ENCODE results near the gene IFITM10.

GRCh38 chr11:1771273-1771672, 20.9 kb upstream of the IFITM10 start:
- TF ChIP-seq CTCF (IDR thresholded peaks at IDR 0.05; ENCODE audit: poor library complexity) (no peak), EZH2 (IDR thresholded peaks at IDR 0.05; ENCODE audit: borderline replicate concordance) (no peak), EZH2phosphoT487 (IDR thresholded peaks at IDR 0.05; ENCODE audit: low read depth, severe bottlenecking, unreplicated experiment) (no peak)
